Measurements from ENCODE around the gene GPS1.

GPS1 gene

DNA sequence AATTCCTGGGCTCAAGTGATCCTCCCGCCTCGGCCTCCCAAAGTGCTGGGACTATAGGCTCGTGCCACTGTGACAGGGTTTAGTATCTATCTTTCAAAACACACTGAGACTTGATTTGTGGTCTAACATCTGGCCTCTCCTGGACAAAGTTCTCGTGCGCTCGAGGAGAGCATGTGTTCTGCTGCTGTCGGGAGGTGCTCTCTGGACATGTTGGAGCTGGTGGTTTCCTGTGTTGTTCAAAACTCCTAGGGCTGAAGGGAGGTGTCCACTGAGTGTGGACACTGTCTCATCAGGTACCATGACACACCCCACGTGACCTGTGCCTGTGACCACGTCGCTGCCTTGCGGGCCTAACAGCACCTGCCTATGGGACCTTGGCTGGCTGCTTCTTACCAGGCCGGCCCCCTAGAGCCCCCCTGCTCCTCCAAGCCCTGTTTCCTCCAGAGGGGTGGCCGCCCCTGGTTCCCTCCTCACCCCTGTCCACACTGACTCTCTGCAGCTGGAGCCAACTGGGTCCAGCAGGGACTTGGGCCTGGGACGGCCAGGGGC, 5.7 kb upstream of the GPS1 start:
- no peak for DNase-seq (ENCODE audit: low spot score)

DNA sequence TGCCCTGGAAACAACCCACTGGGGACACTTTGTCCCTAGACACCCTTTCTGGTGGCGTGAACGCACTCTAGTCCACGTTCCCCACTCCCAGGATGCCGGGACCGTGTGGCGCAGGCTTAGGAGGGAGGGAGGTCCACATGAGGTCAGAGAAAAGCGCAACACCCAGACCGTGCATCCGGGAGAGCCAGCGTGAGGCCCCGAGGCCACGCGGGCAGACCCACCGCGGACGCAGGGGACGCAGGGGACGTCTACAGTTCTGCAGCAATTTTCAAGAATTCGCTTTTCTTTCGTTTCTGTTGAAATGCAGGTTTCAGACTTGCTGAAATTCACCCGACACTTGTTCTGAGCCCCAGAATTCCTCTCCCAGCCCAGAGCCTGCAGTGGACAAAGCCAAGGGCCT, 4.8 kb upstream of the GPS1 start:
- no peak for DNase-seq (ENCODE audit: low spot score)

DNA sequence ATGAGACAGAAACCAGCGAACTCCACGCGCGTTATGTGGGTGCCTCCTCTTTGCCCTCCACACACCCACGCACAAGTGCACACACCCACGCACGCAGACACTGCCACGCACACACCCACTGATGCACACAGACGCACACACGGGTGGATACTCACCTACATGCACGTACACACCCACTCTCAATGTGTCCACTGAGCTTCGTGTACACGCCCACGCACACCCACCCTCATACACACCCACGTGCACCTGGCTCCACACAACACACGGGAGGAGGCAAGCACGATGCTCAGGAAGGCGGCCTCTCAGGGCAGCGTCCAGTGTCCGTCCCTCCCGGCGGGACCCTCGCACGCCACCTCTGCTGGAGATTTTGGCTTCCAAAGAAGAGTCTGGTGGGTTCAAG, 4.3 kb upstream of the GPS1 start:
- DNase-seq (ENCODE audit: low spot score) = no peak

DNA sequence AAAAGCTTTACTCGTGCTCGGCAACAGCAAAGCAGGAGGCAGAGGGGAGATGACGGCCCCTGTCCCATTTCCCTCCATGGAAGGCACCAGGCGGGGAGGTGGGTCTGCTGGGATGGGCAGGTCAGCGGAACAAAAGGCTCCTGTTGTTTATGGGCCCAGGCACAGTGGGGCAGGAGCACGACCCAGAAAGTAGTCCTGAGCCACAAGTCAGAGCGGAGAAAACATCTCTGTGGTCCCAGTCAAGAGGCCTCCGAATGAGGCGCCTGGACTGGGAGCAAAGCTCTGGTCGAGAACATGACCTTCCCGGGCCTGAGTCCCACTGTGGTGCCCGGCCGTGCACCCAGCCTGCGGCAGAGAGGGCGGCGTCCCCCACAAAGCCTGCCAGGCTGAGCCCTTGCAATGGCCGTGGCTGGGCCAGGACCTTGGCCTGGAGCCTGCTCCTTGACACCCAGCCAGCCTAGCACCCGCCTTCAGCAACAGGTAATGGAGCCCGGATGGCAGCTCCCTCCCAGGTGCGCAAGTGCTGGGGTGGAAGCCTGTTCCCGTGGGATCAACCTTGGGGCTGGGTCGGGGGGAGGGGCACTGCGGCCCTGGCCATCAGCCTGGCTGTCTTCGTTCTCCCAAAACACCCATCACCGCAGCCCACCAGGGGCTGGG, 3.7 kb upstream of the GPS1 start:
- no peak for DNase-seq (ENCODE audit: low spot score)

DNA sequence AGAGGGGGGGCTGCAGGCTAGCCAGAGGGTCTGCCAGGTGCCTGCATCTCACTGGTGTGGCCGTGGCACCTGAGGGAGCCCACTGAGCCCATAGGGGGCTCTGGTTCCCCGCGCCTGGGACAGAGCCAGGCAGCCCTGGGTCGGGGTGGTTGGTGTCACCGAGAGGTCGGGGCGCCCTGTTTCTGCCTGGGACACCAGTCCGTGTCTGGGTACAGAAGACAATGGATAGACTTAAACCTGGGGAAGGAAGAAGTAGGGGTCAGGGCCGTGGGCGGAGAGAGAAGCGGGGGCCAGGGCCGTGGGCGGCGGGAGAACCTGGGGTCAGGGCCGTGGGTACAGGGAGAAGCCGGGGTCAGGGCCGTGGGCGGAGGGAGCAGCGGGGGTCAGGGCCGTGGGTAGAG, 3.1 kb upstream of the GPS1 start:
- no peak for DNase-seq (ENCODE audit: low spot score)

DNA sequence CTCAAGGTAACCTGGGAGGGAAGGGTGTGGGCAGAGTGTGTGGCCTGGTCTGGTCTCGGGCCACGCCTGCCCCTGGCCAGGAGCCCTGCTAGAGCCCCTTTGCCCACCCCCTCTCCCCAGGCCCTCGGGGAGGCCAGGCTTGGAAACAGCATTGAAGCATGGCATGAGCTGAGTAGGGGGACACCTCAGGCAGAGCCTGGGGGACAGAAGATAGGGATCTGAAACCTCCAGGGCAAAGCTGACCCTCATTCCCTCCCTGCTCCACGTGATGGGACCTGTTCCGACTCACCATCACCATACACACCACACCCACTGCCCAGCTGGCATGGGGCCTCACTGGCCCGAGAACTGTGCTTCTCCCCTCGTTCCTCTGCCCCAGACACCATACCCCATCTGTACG, 2.6 kb upstream of the GPS1 start:
- no peak for DNase-seq (ENCODE audit: low spot score)

DNA sequence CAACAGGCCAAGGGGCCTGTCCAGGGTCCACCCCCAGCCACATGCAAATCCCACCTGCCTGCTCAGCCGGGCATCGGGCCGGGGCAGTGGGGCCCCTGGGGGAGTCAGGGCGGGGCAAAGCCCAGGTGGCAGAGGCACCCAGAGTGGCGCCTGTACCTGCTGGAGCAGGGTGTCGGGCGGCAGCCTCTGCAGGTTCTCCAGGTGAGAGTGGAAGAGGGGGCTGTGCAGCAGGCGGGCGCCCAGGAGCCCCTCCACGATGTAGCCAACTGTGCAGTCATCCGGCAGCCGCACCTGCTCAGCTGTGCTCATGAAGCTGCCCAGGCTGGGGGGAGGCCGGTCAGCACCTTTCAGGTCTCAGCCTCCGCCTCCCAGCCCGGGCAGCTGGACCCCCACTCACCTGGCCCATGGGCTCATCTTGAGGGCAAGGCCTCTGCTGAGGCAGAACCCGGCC, 2.2 kb upstream of the GPS1 start:
- DNase-seq (ENCODE audit: low spot score) = no peak

DNA sequence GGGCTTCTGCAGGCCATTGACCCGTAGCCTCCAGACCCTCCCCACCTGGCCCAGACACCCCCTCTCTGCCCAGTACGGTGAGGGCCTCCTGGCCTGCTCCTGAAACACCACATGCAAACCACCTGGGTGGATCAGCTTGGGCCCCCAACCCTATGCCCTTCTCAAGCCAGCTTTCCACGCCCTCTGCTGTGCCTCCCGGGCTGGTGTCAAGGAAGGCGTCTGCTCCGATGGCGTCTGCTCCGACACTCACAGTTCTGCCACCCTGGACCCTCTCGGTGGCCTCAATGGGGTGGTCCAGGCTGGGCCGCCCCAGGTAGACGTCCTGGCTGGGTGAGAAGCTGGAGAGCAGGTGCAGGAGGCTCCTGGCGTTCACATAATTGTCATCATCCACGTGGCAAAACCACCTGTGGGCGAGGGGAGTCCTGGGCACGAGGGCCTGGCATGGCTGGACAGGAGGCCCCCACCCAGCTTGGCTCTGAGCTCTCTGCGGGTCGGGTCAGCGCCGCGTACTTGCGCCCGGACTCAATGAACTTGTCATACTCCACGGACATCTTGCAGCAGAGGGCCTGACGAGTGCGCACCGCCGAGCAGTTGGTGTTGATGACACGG, 1.4 kb upstream of the GPS1 start:
- DNase-seq (ENCODE audit: low spot score) = no peak

DNA sequence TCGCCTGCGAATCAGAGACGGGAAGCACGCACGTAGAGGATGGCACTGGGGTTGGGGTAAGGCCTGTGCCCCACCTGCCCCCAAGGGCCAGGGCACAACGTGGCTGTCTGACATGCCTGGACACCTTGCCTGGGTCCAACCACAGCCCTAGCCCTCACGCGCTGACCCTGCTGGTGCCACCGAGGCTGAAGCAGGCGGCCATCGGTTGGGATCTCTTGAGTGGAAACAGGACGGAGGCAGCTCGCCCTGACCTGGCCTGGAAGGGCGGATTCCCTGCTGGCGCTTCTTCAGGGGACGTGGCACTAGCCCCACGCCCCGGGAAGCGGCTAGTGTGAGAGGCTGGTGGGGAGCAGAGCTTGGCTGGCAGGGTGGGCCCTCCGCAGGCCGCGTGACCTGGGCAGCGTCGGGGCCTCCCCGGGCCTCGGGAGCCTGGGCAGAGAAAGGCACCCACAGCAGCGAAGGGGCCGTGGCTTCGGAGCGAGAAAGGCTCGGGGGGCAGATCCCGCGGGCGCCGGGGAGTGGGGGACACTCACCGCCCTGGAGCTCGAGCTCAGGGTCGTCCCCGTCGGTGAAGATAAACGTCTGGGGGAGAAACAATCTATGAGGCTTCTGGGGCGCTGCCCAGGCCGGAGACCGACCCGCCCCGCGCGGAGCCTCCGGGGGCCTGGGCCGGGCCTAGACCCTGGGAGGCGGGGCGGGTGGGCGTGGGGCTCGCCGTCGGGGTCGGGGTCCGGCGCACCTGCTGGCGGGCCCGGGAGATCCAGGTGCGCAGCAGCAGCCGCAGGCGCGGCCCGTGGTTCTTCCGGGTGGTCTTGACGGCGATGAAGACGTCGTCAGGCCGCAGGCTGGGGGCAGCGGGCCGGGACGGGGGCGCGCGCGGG, 697 bp upstream of the GPS1 start:
- DNase-seq (ENCODE audit: low spot score) = no peak

DNA sequence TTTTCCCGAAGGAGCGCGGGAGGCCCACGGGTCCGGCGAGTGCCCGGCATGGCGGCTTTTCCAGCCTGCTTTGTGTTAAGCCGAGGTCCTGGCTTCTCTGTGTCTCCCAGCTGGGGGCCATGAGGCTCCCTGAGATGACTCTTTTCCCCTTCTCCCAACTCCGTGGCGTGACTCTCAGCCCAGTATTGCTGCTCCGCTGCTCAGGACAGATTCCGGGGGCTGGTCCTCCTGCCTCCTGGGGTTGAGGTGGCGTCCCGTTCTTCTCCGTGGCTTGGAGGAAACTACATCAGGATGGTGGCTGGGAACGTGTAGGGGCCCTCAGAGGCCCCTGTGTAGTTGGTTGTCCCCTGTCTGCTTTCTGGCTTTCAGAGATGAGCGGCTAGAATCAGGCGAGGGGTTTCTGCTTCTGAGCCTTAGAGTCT, 951 bp downstream of the GPS1 start:
- DNase-seq (ENCODE audit: low spot score) = no peak

DNA sequence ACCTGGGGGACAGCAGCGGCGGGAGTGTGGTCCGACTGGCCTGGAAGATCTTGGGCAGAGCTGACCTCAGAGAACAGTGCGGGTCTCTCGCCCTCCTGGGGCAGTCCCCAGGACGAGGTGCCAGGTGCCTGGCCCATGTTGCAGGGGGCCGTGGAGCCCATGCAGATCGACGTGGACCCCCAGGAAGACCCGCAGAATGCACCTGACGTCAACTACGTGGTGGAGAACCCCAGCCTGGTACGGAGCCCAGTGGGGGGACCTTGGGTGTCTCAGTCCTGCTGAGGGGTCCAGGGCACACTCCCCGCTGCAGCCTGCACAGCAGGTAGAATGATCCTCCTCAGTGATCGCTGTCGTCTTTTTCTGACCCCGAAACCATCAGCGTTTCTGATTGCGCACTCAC, 1.4 kb downstream of the GPS1 start:
- no peak for DNase-seq (ENCODE audit: low spot score)

DNA sequence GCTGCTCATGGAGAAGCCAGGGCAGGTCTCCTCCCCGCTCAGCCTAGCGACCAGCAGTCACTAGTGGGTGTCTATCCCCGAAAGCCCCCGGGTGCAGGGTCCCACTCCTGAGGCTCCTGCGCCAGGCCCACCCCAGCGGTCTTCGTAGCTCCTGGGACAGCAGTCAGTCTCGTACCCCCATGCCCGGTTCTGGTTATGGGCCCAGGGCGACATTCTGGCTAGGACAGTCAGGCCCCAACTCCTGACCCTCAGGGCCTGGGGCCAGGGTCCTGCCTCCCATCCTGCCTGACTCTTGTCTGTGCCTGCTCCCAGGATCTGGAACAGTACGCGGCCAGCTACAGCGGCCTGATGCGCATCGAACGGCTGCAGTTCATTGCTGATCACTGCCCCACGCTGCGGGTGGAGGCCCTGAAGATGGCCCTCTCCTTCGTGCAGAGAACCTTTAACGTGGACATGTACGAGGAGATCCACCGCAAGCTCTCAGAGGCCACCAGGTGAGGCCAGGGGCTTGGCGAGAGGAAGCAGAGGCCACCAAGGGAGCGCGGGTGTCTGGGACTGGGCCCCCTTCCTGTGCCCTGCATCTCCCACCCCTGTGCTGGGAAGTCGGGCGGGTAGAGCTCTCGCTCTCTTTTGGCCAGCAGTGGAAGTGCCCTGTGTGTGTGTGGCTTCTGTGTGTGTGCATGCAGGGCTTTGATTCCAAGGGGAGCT, 2.0 kb downstream of the GPS1 start:
- DNase-seq (ENCODE audit: low spot score) = no peak

DNA sequence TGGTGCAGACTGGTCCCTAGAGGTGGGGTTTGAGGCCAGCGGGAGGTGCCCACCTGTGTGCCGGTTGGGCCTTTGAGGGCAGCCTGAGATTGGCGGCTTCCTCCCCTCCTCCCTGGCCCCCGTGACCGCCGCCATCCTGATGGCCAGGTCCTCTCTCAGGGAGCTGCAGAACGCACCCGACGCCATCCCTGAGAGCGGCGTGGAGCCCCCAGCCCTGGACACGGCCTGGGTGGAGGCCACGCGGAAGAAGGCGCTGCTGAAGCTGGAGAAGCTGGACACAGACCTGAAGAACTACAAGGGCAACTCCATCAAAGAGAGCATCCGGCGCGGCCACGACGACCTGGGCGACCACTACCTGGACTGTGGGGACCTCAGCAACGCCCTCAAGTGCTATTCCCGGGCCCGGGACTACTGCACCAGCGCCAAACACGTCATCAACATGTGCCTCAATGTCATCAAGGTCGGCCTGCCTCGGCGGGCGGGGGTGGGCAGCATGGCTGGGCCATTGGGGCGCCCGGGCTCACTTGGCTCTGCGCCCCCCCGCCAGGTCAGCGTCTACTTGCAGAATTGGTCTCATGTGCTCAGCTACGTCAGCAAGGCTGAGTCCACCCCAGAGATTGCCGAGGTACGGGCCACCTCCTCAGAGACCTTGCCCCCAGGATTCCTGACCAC, 2.8 kb downstream of the GPS1 start:
- DNase-seq (ENCODE audit: low spot score) = no peak

DNA sequence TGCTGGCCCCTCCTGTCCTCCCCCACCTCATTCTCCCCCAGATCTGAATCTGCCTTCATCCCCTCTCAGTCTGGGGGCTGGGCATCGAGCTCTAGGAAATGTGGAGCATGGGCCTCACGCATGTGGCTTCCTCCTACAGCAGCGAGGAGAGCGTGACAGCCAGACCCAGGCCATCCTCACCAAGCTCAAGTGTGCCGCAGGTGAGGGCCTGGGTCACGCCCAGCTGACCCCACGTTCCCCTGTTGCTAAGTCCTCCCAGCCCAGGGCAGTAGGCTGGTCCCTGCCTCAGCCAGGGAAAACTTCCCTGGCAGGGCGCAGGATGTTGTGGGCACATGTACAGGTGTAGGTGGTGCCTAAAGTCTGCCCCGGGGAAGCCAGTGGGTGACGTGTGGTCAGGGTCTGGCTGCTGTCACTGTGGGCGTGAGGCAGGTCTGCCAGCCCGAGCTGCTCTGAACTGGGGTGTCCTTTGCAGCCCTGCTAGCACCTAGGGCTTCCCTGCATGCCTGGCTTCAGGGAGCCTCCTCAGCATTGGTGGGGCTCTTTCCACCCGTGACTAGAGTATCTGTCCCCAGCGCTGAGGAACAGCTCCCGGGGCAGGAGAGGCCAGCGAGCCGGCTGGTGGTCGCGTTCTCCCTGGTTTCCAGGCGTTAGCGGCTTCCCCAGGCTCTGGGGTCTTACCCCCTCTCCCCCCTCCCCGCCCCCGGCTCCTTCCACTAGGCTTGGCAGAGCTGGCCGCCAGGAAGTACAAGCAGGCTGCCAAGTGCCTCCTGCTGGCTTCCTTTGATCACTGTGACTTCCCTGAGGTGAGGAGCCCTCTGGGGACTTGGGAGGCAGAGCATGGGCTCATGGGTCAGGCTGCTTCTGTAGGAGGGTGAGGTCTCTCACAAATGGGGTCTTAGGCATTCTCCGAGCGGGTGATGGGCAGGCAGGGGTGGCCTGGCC, 3.6 kb downstream of the GPS1 start:
- no peak for DNase-seq (ENCODE audit: low spot score)

DNA sequence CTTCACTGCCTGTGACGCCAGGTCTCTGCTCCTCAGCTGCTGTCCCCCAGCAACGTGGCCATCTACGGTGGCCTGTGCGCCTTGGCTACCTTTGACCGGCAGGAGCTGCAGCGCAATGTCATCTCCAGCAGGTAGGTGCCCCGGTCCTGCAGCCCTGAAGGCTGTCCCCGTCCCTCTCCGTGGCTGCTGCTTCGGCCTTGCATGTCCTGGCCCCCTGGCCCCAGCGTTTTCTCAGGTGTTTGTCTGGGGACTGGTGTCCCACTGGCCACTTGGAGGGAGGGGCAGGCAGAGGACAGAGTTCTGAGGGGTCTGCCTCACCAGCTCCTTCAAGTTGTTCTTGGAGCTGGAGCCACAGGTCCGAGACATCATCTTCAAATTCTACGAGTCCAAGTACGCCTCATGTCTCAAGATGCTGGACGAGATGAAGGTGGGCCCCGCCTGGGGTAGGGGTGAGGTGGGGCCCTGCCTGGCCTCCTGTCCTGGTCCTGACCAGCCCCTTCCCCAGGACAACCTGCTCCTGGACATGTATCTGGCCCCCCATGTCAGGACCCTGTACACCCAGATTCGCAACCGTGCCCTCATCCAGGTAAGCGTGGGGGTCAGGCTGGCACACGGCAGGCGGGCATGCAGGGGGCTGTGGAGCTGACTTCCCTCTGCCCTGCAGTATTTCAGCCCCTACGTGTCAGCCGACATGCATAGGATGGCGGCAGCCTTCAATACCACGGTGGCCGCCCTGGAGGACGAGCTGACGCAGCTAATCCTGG, 4.4 kb downstream of the GPS1 start:
- no peak for DNase-seq (ENCODE audit: low spot score)

DNA sequence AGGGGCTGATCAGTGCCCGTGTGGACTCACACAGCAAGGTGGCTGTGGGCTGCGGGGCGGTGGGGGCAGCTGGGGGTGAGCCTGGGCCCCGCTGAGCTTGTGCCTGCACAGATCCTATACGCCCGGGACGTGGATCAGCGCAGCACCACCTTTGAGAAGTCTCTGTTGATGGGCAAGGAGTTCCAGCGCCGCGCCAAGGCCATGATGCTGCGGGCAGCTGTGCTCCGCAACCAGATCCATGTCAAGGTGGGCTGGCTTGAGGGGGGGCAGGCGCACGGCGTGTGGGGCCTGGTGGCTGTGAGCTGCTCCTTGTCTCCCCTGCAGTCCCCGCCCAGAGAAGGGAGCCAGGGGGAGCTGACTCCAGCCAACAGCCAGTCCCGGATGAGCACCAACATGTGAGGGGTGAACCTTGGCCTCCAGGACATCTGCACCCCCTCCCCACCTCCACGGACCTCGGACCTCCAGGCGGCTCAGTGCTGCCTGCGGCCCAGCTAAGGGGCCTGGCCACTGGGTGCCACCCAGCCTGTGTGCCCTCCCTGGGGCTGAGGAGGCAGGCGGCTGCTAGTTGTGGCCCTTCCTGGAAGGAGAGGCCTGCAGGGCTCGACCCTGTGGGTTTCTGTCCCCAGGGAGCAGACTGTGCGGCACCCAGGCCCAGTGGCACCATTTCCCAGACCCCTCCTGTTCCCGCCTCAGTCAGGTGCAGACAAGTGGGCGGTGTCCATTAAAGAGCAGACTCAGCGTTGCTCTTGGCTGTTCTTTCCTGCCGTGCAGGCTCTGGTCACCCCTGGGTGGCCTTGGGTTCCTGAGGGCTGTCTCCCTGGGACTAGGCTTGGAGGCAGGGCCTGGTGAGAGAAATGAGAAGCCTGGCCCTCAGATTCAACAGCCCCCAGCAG, 5.3 kb downstream of the GPS1 start:
- DNase-seq (ENCODE audit: low spot score) = no peak

DNA sequence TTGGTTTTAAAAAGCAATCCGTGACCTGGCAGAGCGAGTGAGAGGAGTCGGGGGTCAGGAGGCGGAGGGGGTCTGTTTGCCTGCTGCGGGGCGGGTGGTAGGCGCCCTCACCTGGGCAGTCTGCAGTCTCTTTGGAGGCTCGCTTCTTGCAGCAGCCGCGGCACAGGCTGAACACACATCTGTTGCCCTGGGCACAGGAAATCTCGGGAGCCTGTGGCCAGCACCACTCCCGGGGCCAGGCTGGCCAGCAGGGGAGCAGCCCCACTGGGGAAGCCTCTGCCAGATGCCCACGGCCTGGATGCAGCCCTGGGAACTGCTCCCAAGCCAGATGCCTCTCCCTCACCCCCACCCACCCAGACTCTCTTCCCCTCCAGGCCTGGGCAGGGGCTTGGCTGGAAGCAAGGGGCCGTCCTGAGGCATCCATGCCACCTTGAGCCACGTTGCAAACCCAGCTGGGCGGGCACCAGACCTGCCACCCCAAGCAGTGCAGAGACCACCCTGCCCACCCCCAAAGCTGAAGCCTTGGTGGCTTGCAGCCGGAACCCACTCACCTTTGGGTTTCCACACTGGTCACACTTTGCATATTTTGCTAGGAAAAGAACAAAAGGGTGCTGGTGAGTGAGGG, 6.6 kb downstream of the GPS1 start:
- no peak for DNase-seq (ENCODE audit: low spot score)

DNA sequence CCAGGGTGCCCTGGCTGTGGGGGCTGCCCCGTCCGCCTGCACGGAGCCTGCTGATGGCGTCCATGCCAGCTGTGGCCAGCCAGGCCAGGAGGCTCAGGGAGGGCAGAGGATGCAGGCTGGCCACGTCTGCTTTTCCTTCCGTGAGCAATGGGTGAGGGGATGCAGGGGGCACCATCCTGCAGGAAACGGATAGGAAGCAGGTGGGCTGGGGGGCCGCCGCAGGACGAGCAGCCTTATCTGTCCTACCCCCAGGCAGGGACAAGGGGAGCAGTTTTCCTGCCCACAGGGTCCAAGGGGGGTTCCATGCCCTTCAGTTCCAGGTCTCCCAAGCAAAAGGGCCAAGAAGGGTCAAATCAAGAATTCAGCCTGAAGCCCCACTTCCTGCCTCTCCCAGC, 7.2 kb downstream of the GPS1 start:
- DNase-seq (ENCODE audit: low spot score) = no peak

Measured in hematopoietic multipotent progenitor cell treated with erythropoietin and hydrocortisone succinate and interleukin-3 and kit ligand, for 15 days (in vitro differentiated cells).